Measurements from ENCODE around the gene UBE2S.

The UBE2S gene

GRCh38 chr19:55446060-55446459 lies 38.5 kb upstream of the UBE2S start (continued):
- no peak for TF ChIP-seq ZNF777 (tag by site-specific recombination; IDR thresholded peaks at IDR 0.05; ENCODE audit: borderline replicate concordance)

- Histone ChIP-seq H3K4me1 (ENCODE audit: control insufficient read depth, insufficient read depth, low read length) (0 out of 2 replicates have a peak, but pooled peaks cover 3% of the 10 kb centered on the region), H3K4me3 (ENCODE audit: low read depth, low read length) (no peak overlapping the region), H3K36me3 (ENCODE audit: control insufficient read depth in 2 of 2, insufficient read depth in 1 of 2, low read length in 2 of 2) (no peaks in the 10 kb centered on the region), H3K27ac (ENCODE audit: extremely low read depth, low read depth, low read length) (no peak overlapping the region), H3K9me3 (ENCODE audit: control insufficient read depth, insufficient read depth, low read depth, low read length) (no peaks in the 10 kb centered on the region)
- no peak for TF ChIP-seq KLF17 (tag by site-specific recombination; IDR thresholded peaks at IDR 0.05)
- peak; percentile 35; the same call in 1 of the 2 replicates for TF ChIP-seq ZBTB6 (tag by site-specific recombination; IDR thresholded peaks at IDR 0.05)
- ChIA-PET CTCF (interaction anchor here (0.6 to 2.0 kb wide), 5 partner anchors 9 to 143 kb away, joined by 3 to 10 read pairs (median 4); no protein-coding TSS in a partner anchor), POLR2A (interaction anchor here (0.6 to 1.3 kb wide), 4 partner anchors 32 to 294 kb away, joined by 3 to 6 read pairs (median 4); partner anchors contain the start of genes KMT5C and ZNF628)
These were observed 37.1 kb upstream of the UBE2S start for GRCh38 chr19:55444646-55445045.

- ChIA-PET CTCF (interaction anchor here (0.6 to 2.0 kb wide), 5 partner anchors 10 to 142 kb away, joined by 3 to 10 read pairs (median 4); no protein-coding TSS in a partner anchor), POLR2A (interaction anchor here (0.6 to 1.3 kb wide), 5 partner anchors 10 to 293 kb away, joined by 3 to 6 read pairs (median 4); partner anchors contain the start of genes KMT5C and ZNF628)
- TF ChIP-seq WT1 (tag by site-specific recombination; IDR thresholded peaks at IDR 0.05) = no peak
- TF ChIP-seq ZIC2 (tag by site-specific recombination; IDR thresholded peaks at IDR 0.05) = 0 out of 2 replicates have a peak, but pooled peaks have one; percentile 17
- 0 out of 2 replicates have a peak, but pooled peaks have one; percentile 35 for TF ChIP-seq ZBTB48 (tag by site-specific recombination; IDR thresholded peaks at IDR 0.05)
- H3K27ac ChIP-seq (ENCODE audit: extremely low read depth, low read depth, low read length) = no peak overlapping the region
- H3K36me3 ChIP-seq (ENCODE audit: control insufficient read depth in 2 of 2, insufficient read depth in 1 of 2, low read length in 2 of 2) = no peaks in the 10 kb centered on the region
- H3K4me1 ChIP-seq (ENCODE audit: control insufficient read depth, insufficient read depth, low read length) = 0 out of 2 replicates have a peak, but pooled peaks cover 3% of the 10 kb centered on the region
- no peaks in the 10 kb centered on the region for H3K9me3 ChIP-seq (ENCODE audit: control insufficient read depth, insufficient read depth, low read depth, low read length)
- H3K4me3 ChIP-seq (ENCODE audit: low read depth, low read length) = no peak overlapping the region
These were observed 36.4 kb upstream of the UBE2S start for GRCh38 chr19:55443824-55444480.

GRCh38 chr19:55443045-55443823 lies 35.6 kb upstream of the UBE2S start, which contains the start of gene SHISA7:
Gene SHISA7 (minus strand): TSS chr19:55443300. CDS start chr19:55442863, 437 bp downstream.
- 0 out of 2 replicates have a peak, but pooled peaks cover 3% of the 10 kb centered on the region for H3K4me1 ChIP-seq (ENCODE audit: control insufficient read depth, insufficient read depth, low read length)
- ChIA-PET CTCF (interaction anchor here (1.7 kb wide), 1 partner anchor 26 kb away, joined by 10 read pairs; no protein-coding TSS in a partner anchor), POLR2A (interaction anchor here (0.6 to 1.3 kb wide), 2 partner anchors 10 to 33 kb away, joined by 3 to 4 read pairs; partner anchors contain the start of gene ZNF628)
- H3K4me3 ChIP-seq (ENCODE audit: low read depth, low read length) = 0 out of 2 replicates have a peak within 1 kb of the TSS, but pooled peaks have one; percentile 3
- H3K27ac ChIP-seq (ENCODE audit: extremely low read depth, low read depth, low read length) = no peak within 1 kb of the TSS
- H3K9me3 ChIP-seq (ENCODE audit: control insufficient read depth, insufficient read depth, low read depth, low read length) = no peaks in the 10 kb centered on the region
- no peaks in the 10 kb centered on the region for H3K36me3 ChIP-seq (ENCODE audit: control insufficient read depth in 2 of 2, insufficient read depth in 1 of 2, low read length in 2 of 2)
- TF ChIP-seq ZNF335 (tag by site-specific recombination; conservative IDR thresholded peaks at IDR 0.05) (peak; percentile 77), ZNF404 (tag by site-specific recombination; IDR thresholded peaks at IDR 0.05) (no peak), ZNF660 (tag by site-specific recombination; IDR thresholded peaks at IDR 0.05) (0 out of 2 replicates have a peak, but pooled peaks have one; percentile 48), KLF8 (tag by site-specific recombination; IDR thresholded peaks at IDR 0.05) (peak; percentile 19; the same call in 1 of the 2 replicates), SP3 (tag by site-specific recombination; IDR thresholded peaks at IDR 0.05) (peak; percentile 84), ZNF416 (tag by site-specific recombination; IDR thresholded peaks at IDR 0.05) (0 out of 2 replicates have a peak, but pooled peaks have one; percentile 50), ZNF777 (tag by site-specific recombination; IDR thresholded peaks at IDR 0.05; ENCODE audit: borderline replicate concordance) (no peak), TSHZ1 (tag by site-specific recombination; IDR thresholded peaks at IDR 0.05; ENCODE audit: borderline replicate concordance) (no peak), PRDM10 (tag by site-specific recombination; IDR thresholded peaks at IDR 0.05) (peak; percentile 87), SCRT2 (tag by site-specific recombination; IDR thresholded peaks at IDR 0.05) (peak; percentile 89)

Measured in HEK293 (cell line).